Measurements from ENCODE around the gene HECW1.

- TF ChIP-seq ZBTB26 (tag by site-specific recombination; optimal IDR thresholded peaks at IDR 0.05) (no peak), OVOL3 (tag by site-specific recombination; IDR thresholded peaks at IDR 0.05) (no peak)
Observed at GRCh38 chr7:43143918-43144589, 31.6 kb downstream of the HECW1 start.
